Activated naive CD4-positive, alpha-beta T cell treated with anti-CD3 and anti-CD28 coated beads, Interleukin-2, amount 50 U/mL, for 24 hours (primary cell): ENCODE measurements around the gene ELP1.

Experiments used
- H3K27ac Mint-ChIP-seq: one replicate; pipeline ENCODE4 v1.8.0; 2021; ENCODE audit warnings: mild to moderate bottlenecking, mixed read lengths
- H3K27me3 Mint-ChIP-seq: one replicate; pipeline ENCODE4 v1.8.0; 2021; ENCODE audit warnings: mixed read lengths
- H3K36me3 Mint-ChIP-seq: one replicate; pipeline ENCODE4 v1.8.0; 2021; ENCODE audit warnings: mixed read lengths
- H3K4me1 Mint-ChIP-seq: one replicate; pipeline ENCODE4 v1.8.0; 2021; ENCODE audit warnings: mixed read lengths
- H3K4me3 Mint-ChIP-seq: one replicate; pipeline ENCODE4 v1.8.0; 2021; ENCODE audit warnings: mild to moderate bottlenecking, mixed read lengths
- H3K9me3 Mint-ChIP-seq: one replicate; pipeline ENCODE4 v1.8.0; 2021; ENCODE audit warnings: mixed read lengths

ELP1 gene

GRCh38 chr9:108877524-108877923, 56.4 kb downstream of the ELP1 start:
- Mint-ChIP-seq H3K27me3 (no peaks in the 10 kb centered on the region), H3K27ac (no peak overlapping the region), H3K9me3 (no peaks in the 10 kb centered on the region), H3K36me3 (peaks cover 44% of the 10 kb centered on the region), H3K4me3 (no peak overlapping the region), H3K4me1 (peaks cover 4% of the 10 kb centered on the region)

GRCh38 chr9:108876425-108876824, 57.5 kb downstream of the ELP1 start:
- Mint-ChIP-seq H3K36me3 (peaks cover 49% of the 10 kb centered on the region), H3K9me3 (peaks cover 5% of the 10 kb centered on the region), H3K4me1 (peaks cover 4% of the 10 kb centered on the region), H3K27ac (no peak overlapping the region), H3K27me3 (no peaks in the 10 kb centered on the region), H3K4me3 (no peak overlapping the region)

- H3K27me3 Mint-ChIP-seq: no peaks in the 10 kb centered on the region
- peaks cover 5% of the 10 kb centered on the region for H3K9me3 Mint-ChIP-seq
- no peak overlapping the region for H3K4me3 Mint-ChIP-seq
- H3K27ac Mint-ChIP-seq: peak overlapping the region; percentile 47
- H3K4me1 Mint-ChIP-seq: peaks cover 4% of the 10 kb centered on the region
- H3K36me3 Mint-ChIP-seq: peaks cover 52% of the 10 kb centered on the region
Observed at GRCh38 chr9:108874058-108874788, 59.7 kb downstream of the ELP1 start.

- Mint-ChIP-seq H3K36me3 (peaks cover 44% of the 10 kb centered on the region), H3K9me3 (peaks cover 5% of the 10 kb centered on the region), H3K27ac (no peak overlapping the region), H3K4me1 (no peaks in the 10 kb centered on the region), H3K27me3 (no peaks in the 10 kb centered on the region), H3K4me3 (no peak overlapping the region)
Observed at GRCh38 chr9:108869092-108869725, 64.7 kb downstream of the ELP1 start.

- Mint-ChIP-seq H3K27me3 (no peaks in the 10 kb centered on the region), H3K36me3 (peaks cover 36% of the 10 kb centered on the region), H3K4me1 (no peaks in the 10 kb centered on the region), H3K9me3 (peaks cover 5% of the 10 kb centered on the region), H3K4me3 (no peak overlapping the region), H3K27ac (no peak overlapping the region)
Observed at GRCh38 chr9:108867829-108868228, 66.1 kb downstream of the ELP1 start.

- H3K27me3 Mint-ChIP-seq: no peaks in the 10 kb centered on the region
- peaks cover 5% of the 10 kb centered on the region for H3K9me3 Mint-ChIP-seq
- H3K27ac Mint-ChIP-seq: no peak overlapping the region
- peaks cover 34% of the 10 kb centered on the region for H3K36me3 Mint-ChIP-seq
- H3K4me3 Mint-ChIP-seq: no peak overlapping the region
- no peaks in the 10 kb centered on the region for H3K4me1 Mint-ChIP-seq
Observed at GRCh38 chr9:108867116-108867515, 66.8 kb downstream of the ELP1 start.

- no peaks in the 10 kb centered on the region for H3K27me3 Mint-ChIP-seq
- peaks cover 25% of the 10 kb centered on the region for H3K36me3 Mint-ChIP-seq
- H3K4me1 Mint-ChIP-seq: no peaks in the 10 kb centered on the region
- H3K9me3 Mint-ChIP-seq: no peaks in the 10 kb centered on the region
- no peak overlapping the region for H3K4me3 Mint-ChIP-seq
- no peak overlapping the region for H3K27ac Mint-ChIP-seq
Observed at GRCh38 chr9:108866001-108866420, 67.9 kb downstream of the ELP1 start.

- Mint-ChIP-seq H3K9me3 (no peaks in the 10 kb centered on the region), H3K36me3 (peaks cover 19% of the 10 kb centered on the region), H3K27me3 (no peaks in the 10 kb centered on the region), H3K4me1 (no peaks in the 10 kb centered on the region), H3K4me3 (no peak overlapping the region), H3K27ac (no peak overlapping the region)
Observed at GRCh38 chr9:108865037-108865436, 68.9 kb downstream of the ELP1 start.

GRCh38 chr9:108864446-108864845, 69.5 kb downstream of the ELP1 start:
- H3K9me3 Mint-ChIP-seq: no peaks in the 10 kb centered on the region
- H3K4me1 Mint-ChIP-seq: no peaks in the 10 kb centered on the region
- H3K27me3 Mint-ChIP-seq: no peaks in the 10 kb centered on the region
- no peak overlapping the region for H3K27ac Mint-ChIP-seq
- H3K36me3 Mint-ChIP-seq: peaks cover 17% of the 10 kb centered on the region
- no peak overlapping the region for H3K4me3 Mint-ChIP-seq

GRCh38 chr9:108863891-108864290, 70.0 kb downstream of the ELP1 start:
- Mint-ChIP-seq H3K4me1 (no peaks in the 10 kb centered on the region), H3K4me3 (no peak overlapping the region), H3K9me3 (no peaks in the 10 kb centered on the region), H3K27me3 (no peaks in the 10 kb centered on the region), H3K36me3 (peaks cover 14% of the 10 kb centered on the region), H3K27ac (no peak overlapping the region)

- no peak within 1 kb of the TSS for H3K27ac Mint-ChIP-seq
Observed at GRCh38 chr9:108861997-108862396, 71.9 kb downstream of the ELP1 start, which contains the start of gene ACTL7A. TSS of gene ACTL7A (plus strand) at chr9:108862266. CDS start at chr9:108862323, 57 bp downstream.

GRCh38 chr9:108861464-108861863, 72.5 kb downstream of the ELP1 start:
- Mint-ChIP-seq H3K9me3 (no peaks in the 10 kb centered on the region), H3K27me3 (no peaks in the 10 kb centered on the region), H3K36me3 (no peaks in the 10 kb centered on the region), H3K4me1 (no peaks in the 10 kb centered on the region), H3K27ac (no peak overlapping the region), H3K4me3 (no peak overlapping the region)

More at GRCh38 chr9:108861997-108862396, 71.9 kb downstream of the ELP1 start, which contains the start of gene ACTL7A:
- Mint-ChIP-seq H3K36me3 (no peaks in the 10 kb centered on the region), H3K4me3 (no peak within 1 kb of the TSS), H3K27me3 (no peaks in the 10 kb centered on the region), H3K9me3 (no peaks in the 10 kb centered on the region), H3K4me1 (no peaks in the 10 kb centered on the region)

- Mint-ChIP-seq H3K27ac (no peak overlapping the region), H3K9me3 (no peaks in the 10 kb centered on the region), H3K27me3 (no peaks in the 10 kb centered on the region), H3K4me1 (no peaks in the 10 kb centered on the region), H3K4me3 (no peak overlapping the region), H3K36me3 (no peaks in the 10 kb centered on the region)
Observed at GRCh38 chr9:108860764-108861163, 73.2 kb downstream of the ELP1 start.

- no peaks in the 10 kb centered on the region for H3K9me3 Mint-ChIP-seq
- no peaks in the 10 kb centered on the region for H3K27me3 Mint-ChIP-seq
- no peak overlapping the region for H3K4me3 Mint-ChIP-seq
- no peaks in the 10 kb centered on the region for H3K36me3 Mint-ChIP-seq
- no peak overlapping the region for H3K27ac Mint-ChIP-seq
- H3K4me1 Mint-ChIP-seq: no peaks in the 10 kb centered on the region
Observed at GRCh38 chr9:108860354-108860753, 73.6 kb downstream of the ELP1 start.

- Mint-ChIP-seq H3K9me3 (no peaks in the 10 kb centered on the region), H3K4me3 (no peak overlapping the region), H3K36me3 (no peaks in the 10 kb centered on the region), H3K4me1 (no peaks in the 10 kb centered on the region), H3K27me3 (no peaks in the 10 kb centered on the region), H3K27ac (no peak overlapping the region)
Observed at GRCh38 chr9:108859459-108860114, 74.3 kb downstream of the ELP1 start.

GRCh38 chr9:108857572-108857971, 76.4 kb downstream of the ELP1 start:
- H3K9me3 Mint-ChIP-seq: no peaks in the 10 kb centered on the region
- no peak overlapping the region for H3K27ac Mint-ChIP-seq
- no peaks in the 10 kb centered on the region for H3K4me1 Mint-ChIP-seq
- no peak overlapping the region for H3K4me3 Mint-ChIP-seq
- H3K36me3 Mint-ChIP-seq: no peaks in the 10 kb centered on the region
- no peaks in the 10 kb centered on the region for H3K27me3 Mint-ChIP-seq
